Prostate gland (tissue), 2 donors: Measurements from ENCODE around the gene GYG1.

Experiments
- POLR2A ChIP-seq: fragments of 450-650 bp; IDR thresholded peaks from one replicate; pipeline ENCODE4 v1.6.1; 2016; ENCODE audit warnings: antibody characterized with exemption, mild to moderate bottlenecking
- TF ChIP-seq, protein P1 (sequence below), 4 experiments: fragments of 200-600 bp in 2 of 4; fragments of 450-650 bp in 2 of 4; sonication (generic) in 2 of 4; IDR thresholded peaks; 1 replicate in 3 of 4; 2 replicates in 1 of 4; pipeline ENCODE4 v1.5.1; 2016 to 2019; ENCODE audit warnings: antibody characterized with exemption in 4 of 4, mild to moderate bottlenecking in 2 of 4, moderate library complexity in 2 of 4

DNA sequence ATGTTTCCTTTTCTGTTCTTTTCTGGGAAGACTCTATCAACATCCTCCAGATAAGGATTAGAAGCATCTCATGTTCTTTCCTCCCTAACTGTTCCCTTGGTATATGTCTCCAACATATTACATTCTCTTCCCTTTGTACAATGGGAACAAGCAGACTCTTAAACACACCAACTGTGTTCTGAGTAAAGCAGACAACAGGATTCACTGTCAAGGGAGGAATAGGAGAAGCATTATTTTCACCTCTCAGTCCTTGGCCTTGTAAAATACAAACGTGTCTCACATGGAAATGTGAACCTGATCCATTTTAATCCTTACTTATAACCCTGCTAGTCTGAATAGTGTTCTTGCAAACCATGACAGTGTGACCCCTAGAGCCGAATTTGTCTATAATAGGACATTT is 19.6 kb downstream of the GYG1 start:
- TF ChIP-seq, protein P1, sequence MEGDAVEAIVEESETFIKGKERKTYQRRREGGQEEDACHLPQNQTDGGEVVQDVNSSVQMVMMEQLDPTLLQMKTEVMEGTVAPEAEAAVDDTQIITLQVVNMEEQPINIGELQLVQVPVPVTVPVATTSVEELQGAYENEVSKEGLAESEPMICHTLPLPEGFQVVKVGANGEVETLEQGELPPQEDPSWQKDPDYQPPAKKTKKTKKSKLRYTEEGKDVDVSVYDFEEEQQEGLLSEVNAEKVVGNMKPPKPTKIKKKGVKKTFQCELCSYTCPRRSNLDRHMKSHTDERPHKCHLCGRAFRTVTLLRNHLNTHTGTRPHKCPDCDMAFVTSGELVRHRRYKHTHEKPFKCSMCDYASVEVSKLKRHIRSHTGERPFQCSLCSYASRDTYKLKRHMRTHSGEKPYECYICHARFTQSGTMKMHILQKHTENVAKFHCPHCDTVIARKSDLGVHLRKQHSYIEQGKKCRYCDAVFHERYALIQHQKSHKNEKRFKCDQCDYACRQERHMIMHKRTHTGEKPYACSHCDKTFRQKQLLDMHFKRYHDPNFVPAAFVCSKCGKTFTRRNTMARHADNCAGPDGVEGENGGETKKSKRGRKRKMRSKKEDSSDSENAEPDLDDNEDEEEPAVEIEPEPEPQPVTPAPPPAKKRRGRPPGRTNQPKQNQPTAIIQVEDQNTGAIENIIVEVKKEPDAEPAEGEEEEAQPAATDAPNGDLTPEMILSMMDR (IDR thresholded peaks at IDR 0.05), result no peak
- no peak for TF ChIP-seq POLR2A
